GM21529 (cell line): ENCODE results near the gene CHD9.

Source experiments
- ATAC-seq: cut with Tn5 transposase; IDR thresholded peaks from one replicate; pipeline ENCODE4 v1.9.1; 2021; ENCODE audit not compliant: unreplicated experiment

CHD9 gene

DNA sequence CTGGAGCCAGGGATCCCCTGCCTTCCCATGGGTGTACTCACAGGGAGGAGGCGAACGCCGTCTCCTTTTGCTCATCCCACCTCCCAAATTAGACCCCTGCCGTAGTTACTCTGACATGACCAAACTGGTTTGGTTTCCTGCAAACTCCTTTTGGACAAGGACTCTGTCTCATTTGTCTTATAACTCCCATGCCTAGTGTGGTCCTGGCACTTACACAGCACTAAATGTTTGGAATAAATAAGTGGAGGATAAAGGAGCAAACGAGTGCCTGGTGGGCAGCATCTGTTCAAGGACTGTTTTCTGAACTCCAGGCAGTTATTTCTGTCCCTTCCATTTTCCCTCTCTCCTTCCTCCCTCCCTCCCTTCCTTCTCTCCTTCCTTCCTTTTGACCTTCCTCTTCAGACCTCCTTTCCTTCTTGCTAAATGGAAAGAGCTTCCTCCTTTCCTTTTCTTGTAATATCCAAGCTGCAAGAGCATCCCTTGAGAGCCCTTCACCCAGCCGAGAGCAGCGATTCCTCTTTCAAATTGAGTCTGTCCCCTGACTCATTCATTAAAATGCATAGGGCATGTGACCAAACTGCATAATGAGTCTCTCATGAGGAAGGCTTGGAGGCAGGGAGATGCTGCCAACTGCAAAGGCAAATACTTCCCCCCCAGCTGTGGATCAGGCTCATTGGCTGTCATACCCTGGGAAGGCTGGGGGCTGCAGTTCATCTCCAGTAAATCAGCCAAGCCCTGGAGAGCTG is 36.8 kb downstream of the CHD9 start:
- peak; percentile 56 for ATAC-seq

DNA sequence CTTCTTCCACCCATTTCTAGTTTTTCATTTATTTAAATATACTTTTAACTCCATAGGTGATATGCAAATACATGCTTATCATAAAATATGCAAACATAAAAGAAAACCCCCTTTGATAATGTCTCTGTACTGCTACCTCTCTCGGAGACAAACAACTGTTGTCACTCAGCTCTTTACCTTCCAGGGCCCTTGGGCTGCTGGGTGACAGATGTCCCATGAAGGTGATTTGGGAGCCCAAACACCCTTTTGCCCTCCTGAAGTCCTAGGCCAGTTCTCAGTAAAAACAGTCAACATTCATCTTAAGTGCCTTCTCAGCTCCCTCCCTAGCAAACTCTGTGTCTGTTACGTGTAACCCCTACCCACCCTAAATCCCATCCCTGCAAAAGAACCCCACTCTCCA is 37.5 kb downstream of the CHD9 start:
- ATAC-seq, result no peak

DNA sequence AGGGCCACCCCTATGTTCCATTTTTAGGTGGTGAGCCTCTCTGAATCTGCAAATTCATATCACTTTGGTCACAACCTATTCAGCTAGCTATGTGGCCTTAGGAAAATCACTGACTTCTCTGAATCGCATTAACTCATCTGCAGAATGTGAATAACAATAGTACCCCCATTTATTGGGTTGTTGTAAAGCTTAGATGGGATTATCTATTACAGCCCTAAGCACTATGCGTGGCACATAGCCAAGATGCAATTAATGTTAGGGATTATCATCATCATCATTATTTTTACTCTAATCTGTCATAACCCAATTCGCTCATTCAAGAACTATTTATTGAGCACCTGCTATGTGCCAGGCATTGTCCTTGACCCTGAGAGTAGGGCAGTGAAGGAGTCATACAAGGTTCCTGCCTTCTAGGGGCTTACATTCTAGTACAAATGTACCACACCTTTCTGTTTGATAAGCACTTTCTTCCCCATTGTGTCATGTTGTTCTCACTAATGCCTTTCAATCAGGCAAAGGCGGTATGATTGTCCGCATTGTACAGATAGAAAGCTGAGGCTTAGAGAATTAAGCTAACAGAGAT is 38.5 kb downstream of the CHD9 start:
- ATAC-seq, result no peak

DNA sequence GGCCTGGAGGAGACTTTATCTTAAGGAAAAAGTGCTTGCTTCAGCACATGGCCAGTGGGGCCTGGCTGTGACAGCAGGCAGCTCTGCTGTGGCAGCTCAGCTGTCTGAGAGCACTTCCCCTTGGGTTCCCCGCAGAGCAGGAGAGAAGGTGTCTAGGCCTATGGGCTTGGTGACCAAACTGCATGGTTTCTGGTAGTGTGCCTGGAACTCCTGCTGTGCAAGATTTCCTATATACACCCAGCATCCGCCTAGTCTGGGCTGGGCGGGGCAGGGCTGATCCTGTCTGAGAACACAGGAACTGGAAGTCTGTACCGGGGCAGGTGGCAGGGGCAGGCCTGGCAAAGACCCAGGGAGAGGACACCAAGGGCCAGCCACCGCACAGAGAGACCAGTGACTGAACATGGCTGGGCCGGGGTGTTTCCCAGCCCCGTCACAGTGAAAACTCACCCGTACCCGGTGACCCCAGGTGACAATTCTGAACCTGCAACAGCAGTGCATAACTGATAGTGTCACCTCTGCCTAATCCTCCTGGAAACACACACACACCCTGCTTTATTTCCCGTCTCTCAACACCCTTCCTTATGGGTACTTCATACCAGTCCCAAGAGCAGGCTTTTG is 39.3 kb downstream of the CHD9 start:
- peak; percentile 51 for ATAC-seq

DNA sequence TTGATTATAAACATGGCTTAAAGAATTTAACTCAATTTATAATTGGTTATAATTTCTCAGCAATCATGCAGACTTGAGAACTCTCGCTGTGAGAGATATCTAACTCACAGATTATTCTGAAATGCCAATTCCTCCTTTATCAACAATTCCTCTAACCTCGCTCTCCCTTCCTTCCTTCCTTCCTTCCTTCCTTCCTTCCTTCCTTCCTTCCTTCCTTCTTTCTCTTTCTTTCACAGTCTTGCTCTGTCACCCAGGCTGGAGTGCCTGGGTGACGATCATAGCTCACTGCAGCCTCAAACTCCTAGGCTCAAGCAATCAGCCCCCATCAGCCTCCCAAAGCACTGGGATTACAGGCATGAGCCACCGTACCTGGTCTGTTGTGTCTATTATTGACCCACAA is 42.4 kb downstream of the CHD9 start:
- no peak for ATAC-seq

DNA sequence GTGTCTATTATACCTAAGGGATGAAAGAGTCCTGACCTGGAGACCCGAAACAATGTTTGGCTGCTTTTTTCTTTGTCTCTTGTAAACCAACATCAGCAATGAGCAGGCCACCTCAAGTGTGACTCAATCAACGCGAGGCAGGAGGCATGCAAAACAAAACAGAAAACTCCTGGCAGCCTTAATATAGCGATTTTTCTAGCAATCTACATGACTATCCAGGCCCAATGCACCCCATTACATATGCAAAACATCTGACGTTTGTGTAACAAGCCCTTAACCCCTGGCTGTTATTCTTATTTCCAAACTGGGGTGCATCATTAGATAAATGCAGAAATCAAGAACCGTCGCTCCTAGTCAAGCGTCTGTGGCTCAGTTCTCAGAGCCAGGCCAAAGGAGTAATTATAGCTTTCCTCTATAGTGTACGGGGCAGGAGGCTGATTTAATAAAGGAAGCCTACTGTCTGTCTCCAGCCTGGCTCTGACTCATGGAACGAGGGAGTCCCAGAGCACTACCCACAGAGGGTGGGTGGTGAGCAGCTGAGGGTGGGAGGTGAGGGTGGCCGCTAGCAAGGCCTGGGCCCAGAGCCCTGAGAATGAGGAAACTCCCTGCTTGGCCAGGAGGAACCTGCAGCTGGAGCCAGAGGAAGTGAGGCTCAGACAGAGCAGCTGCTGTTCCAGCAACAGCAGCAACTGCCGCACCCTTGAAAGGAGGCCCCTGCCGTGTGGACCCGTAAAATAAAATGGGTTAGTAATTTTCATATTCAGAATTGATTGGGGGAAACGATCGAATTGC is 43.9 kb downstream of the CHD9 start:
- ATAC-seq, result peak; percentile 56

DNA sequence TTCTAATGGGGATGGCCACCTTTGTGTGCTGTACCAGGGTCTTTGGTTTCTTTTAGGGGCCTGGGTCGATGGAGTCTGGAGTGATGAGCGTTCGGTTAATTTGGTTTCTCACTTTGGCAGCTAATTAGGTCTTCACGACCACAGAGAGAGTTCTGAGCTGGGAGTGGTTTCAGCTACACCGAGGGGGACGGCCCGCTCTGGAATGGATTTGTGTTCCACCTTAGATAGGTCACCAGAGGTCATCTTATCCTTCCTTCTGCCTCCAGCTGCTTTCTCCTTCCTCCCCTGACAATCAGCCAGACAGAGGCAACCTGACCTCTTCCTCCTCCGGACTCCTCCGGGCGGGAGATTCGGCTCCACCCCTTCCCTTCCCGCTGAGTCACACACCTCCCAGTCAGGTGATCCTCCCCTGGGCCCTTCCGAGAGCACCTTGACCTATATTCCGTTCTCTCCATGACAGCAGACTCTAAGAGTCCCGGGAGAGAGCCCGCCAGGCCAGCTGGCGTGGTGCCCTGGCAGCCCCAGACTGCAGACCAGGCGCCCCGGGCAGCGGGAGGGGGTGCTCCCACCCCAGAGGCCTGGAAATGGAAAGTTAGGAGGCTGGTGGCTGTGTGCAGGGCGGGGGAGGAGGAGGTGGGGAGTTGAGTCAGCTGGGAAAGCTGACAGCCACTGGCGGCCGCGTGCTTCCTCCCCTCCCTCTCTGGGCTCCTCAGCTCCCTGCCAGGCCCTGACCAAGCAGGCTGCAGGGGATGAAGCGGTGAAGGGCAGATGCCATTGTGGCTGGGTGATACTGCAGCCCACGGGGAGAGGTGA is 44.7 kb downstream of the CHD9 start:
- peak; percentile 55 for ATAC-seq

DNA sequence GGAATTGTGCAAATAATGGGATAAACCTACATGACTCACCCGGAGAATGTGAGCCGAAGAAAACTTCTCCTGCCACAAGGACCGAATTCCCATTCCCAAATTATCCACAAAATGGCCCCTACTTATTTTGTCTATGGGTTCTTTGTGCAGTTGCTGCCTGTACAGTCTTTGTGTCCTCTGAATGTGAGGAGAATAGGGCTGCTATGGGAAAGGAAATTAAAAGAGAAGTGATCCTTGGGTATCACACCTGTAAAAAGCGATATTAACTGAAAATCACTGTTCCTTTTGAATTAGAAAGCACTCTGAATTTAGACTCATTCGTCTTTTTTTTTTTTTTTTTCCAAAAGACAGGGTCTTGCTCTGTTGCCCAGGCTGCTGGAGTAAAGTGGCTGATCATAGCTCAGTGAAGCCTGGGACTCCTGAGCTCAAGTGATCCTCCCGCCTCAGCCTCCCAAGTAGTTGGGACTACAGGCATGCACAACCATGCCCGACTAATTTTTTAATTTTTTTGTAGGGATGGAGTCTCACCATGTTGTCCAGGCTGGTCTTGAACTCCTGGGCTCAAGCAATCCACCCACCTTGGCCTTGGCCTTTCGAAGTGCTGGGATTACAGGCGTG is 45.4 kb downstream of the CHD9 start:
- no peak for ATAC-seq

DNA sequence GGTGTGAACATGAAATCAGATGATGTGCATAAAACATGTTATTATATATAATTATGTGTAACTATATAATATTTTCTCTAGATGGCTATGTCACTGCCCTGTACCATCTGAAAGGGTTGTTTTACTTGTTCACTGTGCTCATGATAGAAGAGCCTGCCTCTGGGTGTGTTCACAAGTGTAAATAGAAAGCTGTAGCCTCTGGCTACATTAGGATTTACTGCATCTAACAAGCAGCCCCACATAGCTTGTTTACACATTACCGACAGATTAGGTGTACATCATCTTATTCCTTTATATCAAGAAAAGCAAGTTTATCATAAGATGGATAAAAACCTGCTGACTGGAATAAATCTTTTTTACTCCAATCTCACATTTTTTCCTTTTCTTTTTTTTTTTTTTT is 46.1 kb downstream of the CHD9 start:
- no peak for ATAC-seq

DNA sequence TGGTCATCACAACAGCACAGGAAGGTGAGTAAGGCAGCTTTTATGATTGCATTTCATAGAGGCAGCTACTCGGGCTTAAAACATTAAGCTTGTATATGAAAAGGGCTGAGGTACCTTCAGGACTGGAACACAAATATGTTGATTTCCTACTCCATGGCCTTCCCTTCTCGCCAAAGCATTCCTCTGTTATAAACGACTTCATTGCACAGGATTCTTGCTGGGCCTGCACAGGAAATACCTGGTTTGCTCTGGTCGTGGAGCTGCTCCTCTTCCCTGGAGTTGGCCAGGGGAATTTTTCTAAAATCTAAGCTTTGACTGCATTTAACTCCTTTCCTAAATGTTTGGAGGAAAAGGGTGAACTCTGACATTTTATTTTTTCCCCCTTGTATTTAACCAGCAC is 49.0 kb downstream of the CHD9 start:
- ATAC-seq, result no peak

DNA sequence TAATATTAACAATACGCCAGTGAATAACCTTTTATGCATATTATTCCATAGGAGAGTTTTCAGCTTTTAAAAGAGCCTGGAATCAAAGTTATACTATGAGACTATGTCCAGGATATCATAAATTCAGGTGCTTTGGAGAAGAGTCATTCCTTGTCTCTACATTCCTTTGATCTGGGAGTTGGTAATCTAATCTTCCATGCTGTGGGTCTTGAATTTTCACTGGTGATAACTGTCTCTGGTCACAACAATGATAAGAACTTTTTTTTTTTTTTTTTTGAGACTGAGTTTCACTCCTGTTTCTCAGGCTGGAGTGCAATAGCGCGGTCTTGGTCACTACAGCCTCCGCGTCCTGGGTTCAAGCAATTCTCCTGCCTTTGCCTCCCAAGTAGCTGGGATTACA is 50.8 kb downstream of the CHD9 start:
- no peak for ATAC-seq

DNA sequence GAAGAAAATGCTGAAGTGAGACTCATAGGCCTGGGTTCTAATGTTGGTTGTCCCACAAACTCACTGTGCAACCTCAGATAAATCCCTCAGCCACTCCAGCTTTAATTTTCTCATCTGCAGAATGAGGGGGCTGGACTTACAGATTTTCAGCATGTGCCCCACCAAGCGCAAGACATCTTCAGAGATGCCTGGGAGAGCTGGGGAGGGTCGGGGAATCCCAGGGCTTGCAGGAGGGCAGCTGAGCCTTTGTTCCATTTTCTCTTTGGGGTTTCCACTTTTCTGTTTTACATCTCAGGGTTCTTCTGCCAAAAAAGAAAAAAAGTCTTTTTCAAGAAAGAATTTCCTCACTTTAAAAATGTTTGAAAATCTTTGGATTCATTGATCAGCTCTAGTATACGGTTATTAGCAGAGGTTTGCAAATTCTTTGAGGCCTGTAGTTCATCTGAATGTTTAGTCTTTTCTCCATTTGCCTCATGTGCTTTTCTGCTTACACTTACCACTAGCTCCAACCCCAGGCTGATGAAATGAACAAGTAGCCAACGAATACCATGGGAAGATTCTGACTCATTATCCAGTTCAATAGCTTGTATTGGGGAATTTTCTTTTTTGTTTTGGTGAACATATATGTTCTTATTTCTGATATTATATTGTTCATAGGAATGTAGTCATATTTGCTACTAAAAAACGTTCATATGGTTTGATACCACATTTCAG is 56.4 kb downstream of the CHD9 start:
- peak; percentile 53 for ATAC-seq

DNA sequence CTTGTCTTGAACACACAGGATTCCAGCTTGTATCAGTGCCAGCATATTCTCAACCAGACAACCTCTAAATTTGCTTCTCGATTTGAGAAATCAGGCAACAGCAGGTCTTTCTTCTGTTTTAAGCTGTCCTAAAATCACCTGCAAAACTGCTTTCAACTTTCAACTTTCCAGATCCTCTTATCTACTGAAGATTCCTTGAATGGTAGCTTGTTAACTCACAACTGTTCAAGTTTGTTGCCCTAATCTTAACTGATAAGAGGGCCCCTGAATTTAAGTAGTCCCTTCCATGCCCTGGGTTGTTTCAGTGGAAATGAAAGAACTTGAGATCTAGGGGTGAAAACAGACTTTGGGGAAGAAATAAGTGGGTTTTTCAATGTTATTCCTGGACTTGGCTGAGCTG is 57.2 kb downstream of the CHD9 start:
- peak; percentile 16 for ATAC-seq

DNA sequence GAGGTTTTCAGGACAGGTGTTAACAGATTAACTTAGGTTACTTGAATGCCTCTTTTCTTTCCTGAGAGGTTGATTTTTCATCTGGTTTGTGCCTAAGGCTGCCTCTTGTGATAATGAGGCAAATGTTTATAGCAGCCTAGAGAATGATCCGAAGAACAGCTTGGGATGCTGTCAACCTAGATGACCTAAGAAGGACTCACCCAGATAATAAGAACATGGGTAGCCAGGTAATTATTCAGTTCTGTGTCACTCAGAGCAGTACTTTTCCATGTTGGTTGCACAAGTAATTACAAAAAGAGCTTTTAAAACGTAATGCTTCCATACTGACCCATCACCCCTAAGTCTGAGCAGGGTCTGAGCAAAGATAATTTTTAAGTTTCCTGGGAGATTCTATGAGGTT is 60.3 kb downstream of the CHD9 start:
- ATAC-seq, result no peak

DNA sequence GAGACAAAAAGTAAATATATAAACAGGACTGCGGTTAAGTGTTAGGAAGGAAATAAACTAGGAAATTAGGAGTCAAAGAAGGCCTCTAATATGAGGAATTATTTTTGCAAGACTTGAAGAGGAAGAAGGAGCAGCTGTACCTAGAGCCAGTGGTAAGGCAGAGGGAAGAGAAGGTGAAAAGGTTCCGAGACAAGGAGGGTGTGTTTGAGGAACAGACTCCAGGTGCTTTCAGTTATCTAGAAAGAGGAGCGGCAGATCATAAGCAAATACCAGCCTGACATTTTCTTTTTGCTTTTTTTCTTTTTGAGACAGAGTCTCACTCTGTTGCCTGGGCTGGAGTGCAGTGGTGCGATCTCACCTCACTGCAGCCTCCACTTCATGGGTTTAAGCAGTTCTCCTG is 61.0 kb downstream of the CHD9 start:
- ATAC-seq, result no peak

DNA sequence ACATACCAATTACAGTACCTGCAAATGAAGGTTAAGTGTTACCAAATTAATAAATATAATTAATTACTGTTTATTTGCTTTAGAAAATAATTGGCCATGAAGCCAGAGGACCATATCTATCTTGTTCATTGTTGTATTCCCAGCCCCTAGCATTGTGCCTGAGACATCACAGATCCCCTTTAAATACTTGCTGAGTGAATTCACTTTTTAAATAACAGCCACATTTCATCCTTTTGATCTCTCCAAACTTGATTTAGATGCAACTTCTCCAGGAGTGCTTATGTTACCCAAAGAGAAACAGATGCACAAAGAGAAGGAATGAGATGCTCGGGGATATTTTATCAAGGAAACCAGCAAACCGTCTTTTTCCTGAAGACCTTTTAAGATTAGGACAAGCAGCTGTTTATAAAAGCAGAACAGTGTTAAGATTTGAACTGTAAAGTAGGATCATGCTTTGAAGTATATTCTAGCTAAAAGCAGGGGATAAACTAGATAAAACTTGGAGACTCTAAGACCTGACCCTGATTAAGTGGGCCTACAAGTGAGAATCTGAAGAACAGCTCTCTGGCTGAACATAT is 66.3 kb downstream of the CHD9 start:
- ATAC-seq, result no peak

DNA sequence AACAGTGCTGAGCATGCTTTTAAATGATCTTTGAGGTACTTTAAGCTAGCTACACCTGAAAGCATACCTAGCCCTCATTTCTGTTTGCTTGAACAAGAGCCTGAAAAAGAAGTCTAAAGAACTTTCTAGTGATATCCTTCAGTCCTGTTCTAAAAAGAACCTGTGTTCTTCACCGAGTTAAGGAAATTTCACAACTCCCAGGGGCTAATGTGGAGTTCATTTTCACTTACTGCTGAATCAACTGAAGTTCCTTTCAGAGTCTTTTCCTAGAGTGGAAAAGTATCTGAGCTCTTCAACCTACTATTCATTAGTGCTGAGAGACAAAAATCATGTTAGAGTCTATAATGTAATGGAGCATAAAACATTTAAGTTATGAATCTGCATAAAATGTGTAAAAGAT is 66.9 kb downstream of the CHD9 start:
- ATAC-seq, result no peak

DNA sequence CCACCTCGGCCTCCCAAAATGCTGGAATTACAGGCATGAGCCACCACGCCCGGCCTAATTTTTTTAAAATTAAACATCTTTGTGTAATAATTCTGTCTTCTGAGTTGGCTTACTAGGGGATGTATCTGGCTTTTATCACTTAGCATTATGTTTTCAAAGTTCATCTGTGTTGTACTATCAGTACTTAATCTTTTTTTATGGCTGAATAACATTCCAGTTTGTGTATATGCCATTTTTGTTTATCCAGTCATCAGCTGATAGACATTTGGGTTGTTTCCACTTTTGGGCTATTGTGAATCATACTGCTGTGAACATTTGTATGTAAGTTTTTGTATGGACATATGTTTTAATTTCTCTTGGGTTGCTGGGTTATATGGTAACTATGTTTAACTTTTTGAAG is 69.0 kb downstream of the CHD9 start:
- no peak for ATAC-seq

DNA sequence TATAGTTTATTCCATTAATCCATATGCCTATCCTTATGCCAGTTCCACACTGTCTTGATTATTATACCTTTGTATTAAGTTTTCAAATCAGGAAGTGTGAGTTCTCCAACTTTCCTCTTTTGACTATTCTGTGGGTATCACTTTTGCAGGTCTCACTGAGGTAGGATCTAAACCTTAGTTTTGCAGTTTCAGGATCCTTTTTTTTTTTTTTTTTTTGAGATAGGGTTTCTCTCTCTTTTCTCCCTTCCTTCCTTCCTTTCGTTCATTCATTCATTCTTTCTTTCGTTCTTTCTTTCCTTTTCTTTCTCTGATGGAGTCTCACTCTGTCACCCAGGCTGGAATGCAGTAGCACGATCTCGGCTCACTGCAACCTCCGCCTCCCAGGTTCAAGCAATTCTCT is 71.6 kb downstream of the CHD9 start:
- ATAC-seq, result no peak
